ENCODE data around the gene TMEM132D.

DNA sequence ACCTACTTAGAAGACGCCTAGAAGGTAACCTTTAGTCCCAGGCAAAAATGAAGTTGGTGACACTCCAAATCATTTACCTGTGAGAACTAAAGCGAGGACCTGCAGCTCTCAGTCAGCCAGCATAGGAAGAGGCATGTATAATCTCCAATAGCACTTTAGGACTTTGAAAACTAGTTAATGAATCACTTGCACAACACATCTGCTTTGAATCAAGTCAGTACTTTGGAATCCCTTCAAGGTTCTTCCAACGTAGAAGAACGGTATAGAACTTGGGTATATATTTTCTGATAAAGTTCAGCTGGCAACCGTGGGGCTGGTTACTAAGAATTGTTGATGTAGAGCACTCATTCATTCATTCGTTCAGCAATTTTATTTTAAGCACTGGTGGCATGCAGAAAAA, 251.9 kb downstream of the TMEM132D start:
- TF ChIP-seq CTCF (IDR thresholded peaks at IDR 0.05) (no peak), EZH2 (IDR thresholded peaks at IDR 0.05) (no peak), EZH2phosphoT487 (IDR thresholded peaks at IDR 0.05) (no peak)
